Measurements from ENCODE around the gene USH2A.

USH2A gene

GRCh38 chr1:215635827-215636226, 787.4 kb downstream of the USH2A start:
- Histone ChIP-seq H3K4me3 (ENCODE audit: low read depth, low read length) (no peak overlapping the region), H3K36me3 (no peaks in the 10 kb centered on the region), H3K9me3 (ENCODE audit: severe bottlenecking) (no peaks in the 10 kb centered on the region), H3K27ac (no peak overlapping the region), H3K27me3 (ENCODE audit: insufficient read depth, low read depth, severe bottlenecking) (no peaks in the 10 kb centered on the region)
- no peak for TF ChIP-seq CTCF (IDR thresholded peaks at IDR 0.05; ENCODE audit: low read depth, low read length)
- no peak for DNase-seq

GRCh38 chr1:215631489-215631888, 791.8 kb downstream of the USH2A start:
- DNase-seq: peak; percentile 49
- no peaks in the 10 kb centered on the region for H3K36me3 ChIP-seq
- no peaks in the 10 kb centered on the region for H3K9me3 ChIP-seq (ENCODE audit: severe bottlenecking)
- H3K27me3 ChIP-seq (ENCODE audit: insufficient read depth, low read depth, severe bottlenecking): no peaks in the 10 kb centered on the region
- H3K4me3 ChIP-seq (ENCODE audit: low read depth, low read length): no peak overlapping the region
- no peak overlapping the region for H3K27ac ChIP-seq
- TF ChIP-seq CTCF (IDR thresholded peaks at IDR 0.05; ENCODE audit: low read depth, low read length): no peak

- Histone ChIP-seq H3K27me3 (ENCODE audit: insufficient read depth, low read depth, severe bottlenecking) (no peaks in the 10 kb centered on the region), H3K36me3 (no peaks in the 10 kb centered on the region), H3K4me3 (ENCODE audit: low read depth, low read length) (no peak overlapping the region), H3K27ac (no peak overlapping the region), H3K9me3 (ENCODE audit: severe bottlenecking) (no peaks in the 10 kb centered on the region)
- DNase-seq: no peak
- no peak for TF ChIP-seq CTCF (IDR thresholded peaks at IDR 0.05; ENCODE audit: low read depth, low read length)
These were observed 792.2 kb downstream of the USH2A start for GRCh38 chr1:215631040-215631439.

- DNase-seq: no peak
- no peak overlapping the region for H3K4me3 ChIP-seq (ENCODE audit: low read depth, low read length)
- TF ChIP-seq CTCF (IDR thresholded peaks at IDR 0.05; ENCODE audit: low read depth, low read length): no peak
- H3K27ac ChIP-seq: no peak overlapping the region
- no peaks in the 10 kb centered on the region for H3K9me3 ChIP-seq (ENCODE audit: severe bottlenecking)
- H3K27me3 ChIP-seq (ENCODE audit: insufficient read depth, low read depth, severe bottlenecking): no peaks in the 10 kb centered on the region
- H3K36me3 ChIP-seq: peaks cover 2% of the 10 kb centered on the region; the same call in 1 of the 2 replicates
These were observed 797.3 kb downstream of the USH2A start for GRCh38 chr1:215625949-215626348.

GRCh38 chr1:215623162-215623561, 800.1 kb downstream of the USH2A start:
- no peak for DNase-seq
- no peak for TF ChIP-seq CTCF (IDR thresholded peaks at IDR 0.05; ENCODE audit: low read depth, low read length)
- no peaks in the 10 kb centered on the region for H3K9me3 ChIP-seq (ENCODE audit: severe bottlenecking)
- H3K36me3 ChIP-seq: peaks cover 5% of the 10 kb centered on the region; the same call in 1 of the 2 replicates
- H3K4me3 ChIP-seq (ENCODE audit: low read depth, low read length): no peak overlapping the region
- H3K27ac ChIP-seq: no peak overlapping the region
- no peaks in the 10 kb centered on the region for H3K27me3 ChIP-seq (ENCODE audit: insufficient read depth, low read depth, severe bottlenecking)

GRCh38 chr1:215617979-215618378, 805.3 kb downstream of the USH2A start:
- H3K27me3 ChIP-seq (ENCODE audit: insufficient read depth, low read depth, severe bottlenecking): no peaks in the 10 kb centered on the region
- H3K36me3 ChIP-seq: peaks cover 10% of the 10 kb centered on the region
- DNase-seq: no peak
- no peaks in the 10 kb centered on the region for H3K9me3 ChIP-seq (ENCODE audit: severe bottlenecking)
- TF ChIP-seq CTCF (IDR thresholded peaks at IDR 0.05; ENCODE audit: low read depth, low read length): no peak
- H3K27ac ChIP-seq: no peak overlapping the region
- no peak overlapping the region for H3K4me3 ChIP-seq (ENCODE audit: low read depth, low read length)

Data from WERI-Rb-1 (cell line).